IMR-90 (cell line): ENCODE data around the gene ARL14. TPM values are rescaled to one million over a fixed set of nuclear protein-coding genes. Genes with fewer than 3 reads are reported as not detected.

ENCODE experiments used
- ATAC-seq: fragments of 200-7000 bp; cut with Tn5 transposase; 2 replicates; pipeline ENCODE4 v1.9.1; 2020; ENCODE audit warnings: low read depth, mild to moderate bottlenecking, moderate library complexity
- BruUV-seq: library from RNA; stranded (reverse); fragments of 400-500 nt; replicated peaks from 2 replicates; lab custom pipeline; 2021; lab: Mats Ljungman, UMichigan
- CTCF ChIA-PET: fragments of 300-600 bp; formaldehyde crosslinking; extraction: SDS; loops from one replicate; lab custom pipeline; 2021; ENCODE audit warnings: antibody characterized with exemption; lab: Yijun Ruan, JAX
- POLR2A ChIA-PET: fragments of 300-600 bp; sonication (Branson Sonifier 250); formaldehyde crosslinking; loops from one replicate; lab custom pipeline; 2022; ENCODE audit warnings: antibody characterized with exemption; ENCODE audit not compliant: unreplicated experiment; lab: Charles Lee
- DNase-seq: peaks from one replicate; pipeline ENCODE4 v3.0.0; 2013
- H2AFZ ChIP-seq: replicated peaks from 2 replicates; pipeline ENCODE3; 2013; ENCODE audit warnings: low read length, mild to moderate bottlenecking; ENCODE audit not compliant: poor library complexity
- H2AK5ac ChIP-seq: 2 replicates; pipeline ENCODE4 v1.6.1; 2013; ENCODE audit warnings: low read depth, low read length, inconsistent platforms
- H2AK9ac ChIP-seq: replicated peaks from 2 replicates; pipeline ENCODE3; 2013; ENCODE audit warnings: mild to moderate bottlenecking, low read depth, low read length, moderate library complexity; ENCODE audit not compliant: poor library complexity
- H2BK120ac ChIP-seq: 2 replicates; pipeline ENCODE4 v1.6.1; 2013; ENCODE audit warnings: low read depth, low read length, inconsistent platforms
- H2BK15ac ChIP-seq: 3 replicates; pipeline ENCODE4 v1.6.1; 2013; ENCODE audit warnings: low read depth, low read length, inconsistent platforms
- H2BK20ac ChIP-seq: 2 replicates; pipeline ENCODE4 v1.6.1; 2013; ENCODE audit warnings: low read depth, mild to moderate bottlenecking, inconsistent platforms, low read length, moderate library complexity
- H2BK5ac ChIP-seq: 2 replicates; pipeline ENCODE4 v1.6.1; 2013; ENCODE audit warnings: mild to moderate bottlenecking, low read depth, low read length, inconsistent platforms; ENCODE audit not compliant: poor library complexity, severe bottlenecking
- H3K14ac ChIP-seq: replicated peaks from 2 replicates; pipeline ENCODE4 v1.6.1; 2013; ENCODE audit warnings: low read depth, low read length, inconsistent platforms
- H3K18ac ChIP-seq: 2 replicates; pipeline ENCODE4 v1.6.1; 2013; ENCODE audit warnings: low read depth, low read length, control low read depth
- H3K23ac ChIP-seq: 2 replicates; pipeline ENCODE4 v1.6.1; 2013; ENCODE audit warnings: low read depth, low read length, inconsistent platforms
- H3K27ac ChIP-seq: 2 replicates; pipeline ENCODE4 v1.5.1; 2013; ENCODE audit warnings: mild to moderate bottlenecking, control low read depth, low read length; ENCODE audit not compliant: insufficient read depth
- H3K27me3 ChIP-seq: 2 replicates; pipeline ENCODE4 v1.6.1; 2013; ENCODE audit warnings: low read length; ENCODE audit not compliant: control insufficient read depth, insufficient read depth
- H3K36me3 ChIP-seq: 2 replicates; pipeline ENCODE4 v1.6.1; 2013; ENCODE audit warnings: low read length, mixed read lengths; ENCODE audit not compliant: control insufficient read depth, insufficient read depth
- H3K4ac ChIP-seq: 2 replicates; pipeline ENCODE4 v1.6.1; 2013; ENCODE audit warnings: low read depth, low read length, inconsistent platforms
- H3K4me1 ChIP-seq: 2 replicates; pipeline ENCODE4 v1.6.1; 2013; ENCODE audit warnings: low read length, mixed read lengths; ENCODE audit not compliant: control insufficient read depth, insufficient read depth
- H3K4me2 ChIP-seq: 2 replicates; pipeline ENCODE4 v1.6.1; 2013; ENCODE audit warnings: low read depth, mild to moderate bottlenecking, control low read depth, low read length, moderate library complexity
- H3K4me3 ChIP-seq: 2 replicates; pipeline ENCODE4 v1.5.1; 2013; ENCODE audit warnings: low read depth, mild to moderate bottlenecking, control low read depth, low read length, moderate library complexity; ENCODE audit not compliant: insufficient read depth
- H3K56ac ChIP-seq: 2 replicates; pipeline ENCODE4 v1.6.1; 2013; ENCODE audit warnings: low read length, inconsistent platforms; ENCODE audit not compliant: insufficient read depth; ENCODE audit errors: extremely low read depth
- H3K79me1 ChIP-seq, 2 experiments: 2 replicates each; pipeline ENCODE4 v1.6.1; 2013; ENCODE audit warnings: low read length in 2 of 2, inconsistent platforms in 1 of 2, low read depth in 1 of 2
- H3K9ac ChIP-seq: 2 replicates; pipeline ENCODE4 v1.6.1; 2013; ENCODE audit warnings: low read depth, low read length, control low read depth
- H3K9me1 ChIP-seq: 2 replicates; pipeline ENCODE4 v1.6.1; 2013; ENCODE audit warnings: low read length, inconsistent platforms; ENCODE audit not compliant: insufficient read depth
- H3K9me3 ChIP-seq: 2 replicates; pipeline ENCODE4 v1.6.1; 2013; ENCODE audit warnings: low read length; ENCODE audit not compliant: control insufficient read depth, insufficient read depth
- H4K20me1 ChIP-seq: 2 replicates; pipeline ENCODE4 v1.6.1; 2013; ENCODE audit warnings: low read length, inconsistent platforms; ENCODE audit not compliant: insufficient read depth
- H4K5ac ChIP-seq: 2 replicates; pipeline ENCODE4 v1.6.1; 2013; ENCODE audit warnings: mild to moderate bottlenecking, low read depth, low read length, control low read depth
- H4K8ac ChIP-seq, 2 experiments: 2 replicates each; pipeline ENCODE4 v1.6.1; 2013; ENCODE audit warnings: low read depth in 2 of 2, low read length in 2 of 2, control low read depth in 1 of 2, inconsistent platforms in 1 of 2
- H4K91ac ChIP-seq: 2 replicates; pipeline ENCODE4 v1.6.1; 2013; ENCODE audit warnings: low read depth, low read length, inconsistent platforms; ENCODE audit not compliant: insufficient read depth
- BHLHE40 ChIP-seq: fragments of 150-350 bp; IDR thresholded peaks from 2 replicates; pipeline ENCODE4 v1.6.1; 2016; ENCODE audit warnings: mild to moderate bottlenecking, low read depth, low read length
- CTCF ChIP-seq: conservative IDR thresholded peaks from 2 replicates; pipeline ENCODE4 v1.5.1; 2012; ENCODE audit warnings: mild to moderate bottlenecking, low read depth, low read length, improper control_type of control experiment
- MAZ ChIP-seq: IDR thresholded peaks from 2 replicates; pipeline ENCODE4 v1.6.1; 2012; ENCODE audit warnings: low read depth, mild to moderate bottlenecking, low read length, improper control_type of control experiment, moderate library complexity, borderline replicate concordance
- MXI1 ChIP-seq: IDR thresholded peaks from 2 replicates; pipeline ENCODE4 v1.6.1; 2012; ENCODE audit warnings: low read depth, mild to moderate bottlenecking, low read length, moderate library complexity, borderline replicate concordance
- NFE2L2 ChIP-seq: fragments of 150-350 bp; IDR thresholded peaks from 2 replicates; pipeline ENCODE4 v1.6.1; 2016; ENCODE audit warnings: low read depth, mild to moderate bottlenecking, low read length
- RFX5 ChIP-seq: IDR thresholded peaks from 2 replicates; pipeline ENCODE4 v1.8.0; 2012; ENCODE audit warnings: low read depth, mild to moderate bottlenecking, low read length, moderate library complexity
- SMC3 ChIP-seq: fragments of 150-350 bp; IDR thresholded peaks from 2 replicates; pipeline ENCODE4 v1.6.1; 2016; ENCODE audit warnings: low read depth, mild to moderate bottlenecking, antibody characterized with exemption, low read length, moderate library complexity
- USF2 ChIP-seq: fragments of 150-350 bp; IDR thresholded peaks from 2 replicates; pipeline ENCODE4 v1.6.1; 2017; ENCODE audit warnings: mild to moderate bottlenecking, antibody characterized with exemption, low read length, low read depth
- WGBS, 2 experiments: methylation state at CpG; one replicate each; pipeline versions ENCODE4 v1.1.5 to v1.1.7; 2013; ENCODE audit warnings: missing lambda C conversion rate in 2 of 2; ENCODE audit not compliant: insufficient read length in 1 of 2; ENCODE audit errors: extremely low coverage in 2 of 2; 5-methylcytosine and 5-hydroxymethylcytosine counted together
- dilution Hi-C: fragments of 300-500 bp; cut with HindIII; formaldehyde crosslinking; loops from one replicate; pipeline ENCODE4 v1.14.3; 2018; ENCODE audit warnings: low sequenced_read_pairs; ENCODE audit not compliant: unreplicated experiment
- in situ Hi-C: fragments of 300-500 bp; cut with MboI; formaldehyde crosslinking; loops from 3 replicates; pipeline ENCODE4 v1.14.3; 2019; ENCODE audit warnings: low sequenced_read_pairs, inconsistent platforms, mixed read lengths
- intact Hi-C: fragments of 100-400 bp; cut with micrococcal nuclease; formaldehyde crosslinking; loops from 2 replicates; pipeline ENCODE4 v1.10.0; 2022
- polyA plus RNA-seq, 3 experiments: library from polyadenylated mRNA; depleted of rRNA; stranded (reverse); fragments of >200 nt; gene quantifications; 2 replicates each; pipeline ENCODE4 v1.2.3, GENCODE V29; 2012; ENCODE audit warnings: low replicate concordance in 1 of 3
- total RNA-seq: library from RNA; depleted of rRNA; stranded (reverse); fragments of >200 nt; gene quantifications from 2 replicates; pipeline ENCODE4 v1.2.3, GENCODE V29; 2012

ARL14 gene
- total and polyA plus RNA-seq, 2 of the 4 experiments (the other 2 are of a cell fraction): 0.15 to 0.18 TPM

- no CpG with 5 or more reads among the region's 2 CpGs for WGBS, 2 experiments
- peaks cover 12% of the 10 kb centered on the region for H3K4me1 ChIP-seq
- H3K4me3 ChIP-seq: no peak overlapping the region
- CTCF ChIA-PET: no interaction called here
- intact Hi-C loops: no loop called here
- H3K56ac ChIP-seq: no peak overlapping the region
- DNase-seq: peak; percentile 47
- no peak overlapping the region for H3K4me2 ChIP-seq
- H2AK9ac ChIP-seq: no peak overlapping the region
- in situ Hi-C loops: no loop called here
- H4K8ac ChIP-seq: no peak overlapping the region
- no peak overlapping the region for H2AFZ ChIP-seq
- no peaks in the 10 kb centered on the region; the same call in 1 of the 2 replicates for H3K9me1 ChIP-seq
- H2BK120ac ChIP-seq: no peak overlapping the region
- H4K20me1 ChIP-seq: no peaks in the 10 kb centered on the region
- no peak overlapping the region for H2AK5ac ChIP-seq
- H4K5ac ChIP-seq: no peak overlapping the region
- no peak overlapping the region; the same call in 1 of the 2 replicates for H3K23ac ChIP-seq
- H2BK5ac ChIP-seq: peak overlapping the region; percentile 51
- H3K36me3 ChIP-seq: no peaks in the 10 kb centered on the region
- no TSS peak for BruUV-seq
- H2BK20ac ChIP-seq: no peak overlapping the region; the same call in 1 of the 2 replicates
- POLR2A ChIA-PET: interaction anchor here (0.5 kb wide), 1 partner anchor 727 kb away, joined by 3 read pairs; no protein-coding TSS in a partner anchor
- H3K27me3 ChIP-seq: no peaks in the 10 kb centered on the region
- H3K27ac ChIP-seq: no peak overlapping the region
- no peak overlapping the region for H3K9ac ChIP-seq
- peak; percentile 68 for ATAC-seq
- no peak overlapping the region for H3K18ac ChIP-seq
- dilution Hi-C loops: no loop called here
- H4K91ac ChIP-seq: no peak overlapping the region
- H3K14ac ChIP-seq: no peak overlapping the region
- H3K9me3 ChIP-seq: no peaks in the 10 kb centered on the region
- TF ChIP-seq BHLHE40 (no peak), NFE2L2 (no peak), SMC3 (no peak), RFX5 (no peak), USF2 (no peak), MXI1 (no peak), CTCF (no peak), MAZ (no peak)
- H3K4ac ChIP-seq: no peak overlapping the region; the same call in 1 of the 2 replicates
- H3K79me1 ChIP-seq: no peaks in the 10 kb centered on the region
- no peak overlapping the region for H2BK15ac ChIP-seq
Measured at GRCh38 chr3:160695915-160696327, 19.0 kb downstream of the ARL14 start.
